Stimulated activated CD4-positive, alpha-beta T cell treated with anti-CD3 and anti-CD28 coated beads, TNF-alpha, amount 100 ng/mL, for 4 hours (primary cell): ENCODE measurements around the gene ZNF668.
"Not testable (repeated sequence)": the region's sequence is repeated elsewhere in the genome, so short reads cannot be mapped to it uniquely, and the experiment has no call there.

Source experiments
- DNase-seq, 3 experiments: peaks; one replicate each; pipeline ENCODE4 v3.0.0-alpha.2; 2020; ENCODE audit warnings: low read depth in 3 of 3

The ZNF668 gene

DNA sequence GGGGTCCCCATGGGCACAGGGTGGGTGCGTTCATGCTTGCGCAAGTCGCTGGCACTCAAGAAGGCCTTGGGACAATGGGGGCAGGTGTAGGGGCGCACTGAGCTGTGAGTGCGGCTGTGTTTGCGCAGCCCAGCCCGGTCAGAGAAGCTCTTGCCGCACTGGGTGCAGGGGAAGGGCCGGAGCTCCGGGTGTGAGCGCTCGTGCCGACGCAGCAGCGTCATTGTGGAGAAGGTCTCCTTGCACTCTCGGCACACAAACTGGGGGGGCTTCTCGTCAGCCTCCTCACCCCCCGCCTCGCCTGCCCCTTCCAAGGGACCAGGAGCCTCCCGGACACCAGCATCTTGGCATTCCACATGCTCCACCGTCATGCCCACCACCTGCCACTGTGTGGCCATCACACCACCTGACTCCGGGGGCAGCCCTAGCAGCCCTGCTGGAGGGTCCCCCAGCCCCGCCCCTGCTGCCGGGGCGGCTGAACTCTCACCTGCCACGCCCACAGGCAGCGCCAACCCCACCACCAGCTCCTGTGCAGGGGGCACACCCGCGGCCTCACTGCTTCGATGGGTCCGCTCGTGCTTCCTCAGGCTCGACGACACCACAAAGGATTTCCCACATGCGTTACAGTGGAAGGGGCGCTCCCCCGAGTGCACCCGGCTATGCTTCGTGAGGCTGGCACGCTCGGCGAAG is 12.8 kb downstream of the ZNF668 start:
- no peak for DNase-seq

- no peak for DNase-seq
These were observed 18.4 kb downstream of the ZNF668 start for GRCh38 chr16:31055613-31056012.

DNA sequence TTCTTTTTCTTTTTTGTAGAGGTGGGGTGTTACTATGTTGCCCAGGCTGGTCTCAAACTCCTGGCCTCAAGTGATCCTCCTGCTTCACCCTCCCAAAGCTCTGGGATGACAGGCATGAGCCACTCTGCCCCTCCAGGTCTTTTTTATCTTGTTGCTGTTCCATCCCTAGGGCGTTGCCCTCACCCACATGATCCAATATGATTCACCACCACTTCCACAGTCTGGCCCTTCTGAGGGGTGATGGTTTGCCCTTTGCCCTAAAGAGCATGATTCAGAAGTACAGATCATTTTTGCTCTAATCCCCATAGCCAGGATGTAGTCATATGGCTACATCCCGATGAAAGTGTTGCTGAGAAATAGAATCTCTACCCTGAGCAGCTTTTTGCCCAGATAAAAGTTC is 21.9 kb downstream of the ZNF668 start:
- no peak for DNase-seq

DNA sequence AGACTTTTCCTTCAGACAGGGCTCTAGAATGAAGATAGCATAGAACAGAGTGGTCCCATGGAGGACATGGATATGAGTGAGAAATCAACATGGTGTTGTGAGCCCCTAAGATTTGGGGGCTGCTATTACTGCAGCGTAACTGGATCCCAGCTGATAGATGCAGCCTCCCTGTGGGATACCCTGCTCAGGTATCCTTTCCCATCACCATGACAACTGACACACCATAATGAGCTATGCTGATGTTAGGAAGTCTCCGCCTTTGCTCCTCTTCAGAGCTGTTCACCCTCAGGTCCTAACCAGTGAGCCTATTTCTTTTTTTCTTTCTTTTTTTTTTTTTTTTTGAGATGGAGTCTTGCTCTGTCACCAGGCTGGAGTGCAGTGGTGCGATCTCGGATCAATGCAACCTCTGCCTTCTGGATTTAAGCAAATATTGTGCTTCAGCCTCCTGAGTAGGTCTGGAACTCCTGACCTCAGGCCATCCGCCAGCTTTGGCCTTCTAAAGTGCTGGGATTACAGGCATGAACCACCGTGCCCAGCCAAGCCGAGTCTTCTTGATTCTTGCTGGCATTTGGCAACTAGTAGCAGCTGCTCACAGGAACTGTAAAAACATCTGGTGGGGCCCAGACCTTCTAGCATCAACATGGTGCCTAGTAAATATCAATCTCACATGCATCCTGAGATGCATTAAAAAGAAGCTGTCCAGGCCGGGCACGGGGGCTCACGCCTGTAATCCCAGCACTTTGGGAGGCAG is 23.6 kb downstream of the ZNF668 start:
- no peak for DNase-seq

GRCh38 chr16:31043898-31044481 is 30.1 kb downstream of the ZNF668 start:
- DNase-seq, result no peak

DNA sequence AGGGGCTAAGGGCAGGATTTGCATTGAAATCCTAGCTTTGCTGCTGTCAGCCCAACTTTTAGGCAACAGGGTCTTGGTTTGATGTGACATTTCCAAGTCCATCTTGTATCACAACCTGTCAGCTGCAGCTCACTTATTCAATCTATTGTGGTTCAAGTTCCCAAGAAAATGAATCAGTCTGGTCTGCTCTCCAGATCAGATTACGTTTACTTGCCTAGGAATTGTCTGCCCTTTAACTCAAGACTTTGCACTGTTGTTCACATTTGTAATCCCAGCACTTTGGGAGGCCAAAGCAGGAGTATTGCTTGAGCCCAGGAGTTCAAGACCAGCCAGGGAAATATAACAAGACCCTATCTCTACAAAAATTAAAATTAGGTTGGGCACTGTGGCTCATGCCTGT is 30.7 kb downstream of the ZNF668 start:
- no peak for DNase-seq

- no peak for DNase-seq
These were observed 31.2 kb downstream of the ZNF668 start for GRCh38 chr16:31042866-31043265.

GRCh38 chr16:31038993-31039392 is 35.0 kb downstream of the ZNF668 start:
- DNase-seq, result no peak

- no peak for DNase-seq
These were observed 37.3 kb downstream of the ZNF668 start for GRCh38 chr16:31036691-31037090.

DNA sequence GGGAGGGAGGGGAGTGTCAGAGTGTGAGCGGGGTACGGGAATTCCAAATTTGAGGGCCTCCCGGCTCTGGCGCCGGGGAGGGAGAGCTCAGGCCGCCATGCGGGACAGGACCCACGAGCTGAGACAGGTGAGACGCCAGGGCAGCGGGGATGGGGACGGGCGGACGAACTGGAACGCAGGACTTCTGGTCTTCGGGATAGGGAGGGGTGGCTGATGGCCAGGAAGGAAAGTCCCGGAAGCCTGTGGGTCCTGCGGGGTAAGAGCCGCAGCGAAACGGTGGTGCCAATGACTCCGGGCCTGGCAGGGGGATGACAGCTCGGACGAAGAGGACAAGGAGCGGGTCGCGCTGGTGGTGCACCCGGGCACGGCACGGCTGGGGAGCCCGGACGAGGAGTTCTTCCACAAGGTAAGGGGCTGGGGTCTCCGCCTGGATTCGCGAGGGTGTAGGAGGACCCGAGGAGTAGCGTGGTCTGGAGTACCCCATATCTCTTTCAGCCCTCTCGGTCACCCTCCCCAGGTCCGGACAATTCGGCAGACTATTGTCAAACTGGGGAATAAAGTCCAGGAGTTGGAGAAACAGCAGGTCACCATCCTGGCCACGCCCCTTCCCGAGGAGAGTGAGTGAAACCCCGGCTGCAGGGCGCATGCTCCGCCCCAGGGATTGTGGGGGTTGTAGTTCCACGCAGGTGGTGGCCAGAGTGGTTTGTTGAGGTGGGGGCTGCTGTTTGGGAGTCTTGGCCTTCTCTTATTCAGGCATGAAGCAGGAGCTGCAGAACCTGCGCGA is 40.1 kb downstream of the ZNF668 start:
- DNase-seq, result peak; percentile 71 to 79 (median 78)

- DNase-seq, result peak; percentile 93 to 96 (median 94)
These were observed 41.0 kb downstream of the ZNF668 start, which contains the start of gene STX4 for GRCh38 chr16:31032736-31033708. STX4 (plus strand) TSS chr16:31033558; CDS start chr16:31033806, 248 bp downstream.

DNA sequence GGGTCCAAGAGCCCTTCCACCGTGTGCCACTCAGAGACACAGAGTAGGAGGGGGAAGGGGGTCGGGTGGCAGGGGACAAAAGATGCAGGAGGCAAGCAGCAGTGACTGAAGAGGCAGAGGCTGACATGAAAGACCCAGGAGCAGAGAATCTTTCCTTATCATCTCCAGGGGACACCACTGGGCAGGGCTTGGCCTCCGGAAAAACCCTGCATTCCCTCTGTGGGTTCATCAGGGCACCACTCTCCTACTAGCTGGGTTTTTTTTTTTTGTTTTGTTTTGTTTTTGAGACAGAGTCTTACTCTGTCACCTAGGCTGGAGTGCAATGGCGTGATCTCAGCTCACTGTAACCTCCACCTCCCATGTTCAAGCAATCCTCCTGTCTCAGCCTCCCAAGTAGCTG is 42.8 kb downstream of the ZNF668 start:
- DNase-seq, result no peak

GRCh38 chr16:31029272-31029671 is 44.8 kb downstream of the ZNF668 start:
- DNase-seq, result no peak

DNA sequence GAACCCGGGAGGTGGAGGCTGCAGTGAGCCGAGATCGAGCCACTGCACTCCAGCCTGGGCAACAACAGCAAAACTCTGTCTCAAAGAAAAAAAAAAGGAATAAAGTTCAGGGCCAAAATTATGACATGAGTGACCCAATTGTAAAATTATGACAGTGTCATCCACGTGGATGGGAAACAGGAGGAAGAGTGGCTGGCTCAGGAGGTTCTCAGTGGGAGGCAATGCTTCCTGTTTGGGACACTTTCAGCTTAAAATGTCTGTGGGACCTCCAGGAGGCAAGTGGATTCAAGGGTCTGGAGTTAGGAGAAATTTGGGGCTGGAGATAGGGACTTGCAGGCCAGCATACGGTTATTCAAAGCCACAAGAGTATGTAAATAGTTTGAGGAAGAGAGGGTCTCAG is 48.7 kb downstream of the ZNF668 start:
- DNase-seq, result no peak

GRCh38 chr16:31023627-31024226 is 50.3 kb downstream of the ZNF668 start:
- DNase-seq, result no peak

DNA sequence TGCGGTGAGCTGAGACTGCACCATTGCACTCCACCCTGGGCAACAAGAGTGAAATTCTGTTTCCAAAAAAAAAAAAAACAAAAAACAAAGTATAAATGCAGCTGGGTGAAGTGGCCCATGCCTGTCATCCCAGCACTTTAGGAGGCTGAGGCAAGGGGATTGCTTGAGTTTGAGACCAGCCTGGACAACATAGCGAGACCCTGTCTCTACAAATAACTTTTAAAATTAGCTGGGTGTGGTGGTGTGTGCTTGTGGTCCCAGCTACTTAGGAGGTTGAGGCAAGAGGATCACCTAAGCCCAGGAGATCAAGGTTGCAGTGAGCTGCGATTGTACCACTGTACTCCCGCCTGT is 50.8 kb downstream of the ZNF668 start:
- no peak for DNase-seq

DNA sequence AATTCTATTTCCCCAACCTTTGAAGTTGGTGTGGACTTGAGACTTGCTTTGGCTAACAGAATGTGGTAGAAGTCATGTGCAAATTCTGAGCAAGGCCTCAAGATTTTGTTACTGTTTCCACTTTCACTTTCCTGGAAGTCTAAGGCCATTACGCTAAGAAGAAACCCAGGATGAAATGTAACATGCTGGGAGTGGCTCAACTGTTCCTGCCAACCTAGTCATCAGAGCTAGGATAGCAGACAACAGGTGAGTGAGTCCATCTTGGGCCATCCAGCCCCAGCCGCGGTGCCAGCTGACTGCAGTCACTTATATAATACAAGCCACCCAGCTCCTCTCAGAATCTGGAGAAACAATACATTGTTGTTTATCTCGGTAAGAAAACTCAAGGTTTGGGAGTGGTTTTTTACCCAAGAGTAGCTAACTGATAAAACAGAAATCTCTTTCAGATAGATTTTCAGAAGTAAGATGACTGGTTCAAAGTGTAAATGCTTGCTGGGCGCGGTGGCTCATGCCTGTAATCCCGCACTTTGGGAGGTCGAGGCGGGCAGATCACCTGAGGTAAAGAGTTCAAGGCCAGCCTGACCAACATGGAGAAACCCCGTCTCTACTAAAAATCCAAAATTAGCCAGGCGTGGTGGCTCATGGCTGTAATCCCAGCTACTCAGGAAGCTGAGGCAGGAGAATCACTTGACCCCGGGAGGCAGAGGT is 51.3 kb downstream of the ZNF668 start:
- DNase-seq, result no peak

GRCh38 chr16:31020536-31020935 is 53.5 kb downstream of the ZNF668 start:
- DNase-seq, result no peak

GRCh38 chr16:31017756-31018155 is 56.3 kb downstream of the ZNF668 start:
- DNase-seq, result not testable (repeated sequence)

DNA sequence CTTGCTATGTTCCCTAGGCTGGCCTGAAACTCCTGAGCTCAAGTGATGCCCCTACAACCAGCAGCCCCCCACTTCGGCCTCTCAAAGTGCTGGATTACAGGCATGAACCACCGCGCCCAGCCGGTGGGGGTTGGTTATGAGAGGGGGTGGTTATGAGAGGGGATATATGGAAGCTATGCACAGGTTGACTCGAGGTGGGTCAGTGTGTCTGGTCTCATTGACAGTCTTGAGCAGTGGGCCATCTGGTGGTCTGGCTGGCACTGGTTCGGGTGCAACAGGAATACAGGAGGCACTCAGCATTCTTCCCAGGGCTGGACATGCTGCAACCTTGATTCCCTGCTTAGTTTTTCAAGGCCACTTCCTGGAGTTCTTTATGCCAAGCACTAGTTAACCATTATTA is 58.0 kb downstream of the ZNF668 start:
- DNase-seq, result no peak
